ENCODE data around the gene YPEL1.

The YPEL1 gene

DNA sequence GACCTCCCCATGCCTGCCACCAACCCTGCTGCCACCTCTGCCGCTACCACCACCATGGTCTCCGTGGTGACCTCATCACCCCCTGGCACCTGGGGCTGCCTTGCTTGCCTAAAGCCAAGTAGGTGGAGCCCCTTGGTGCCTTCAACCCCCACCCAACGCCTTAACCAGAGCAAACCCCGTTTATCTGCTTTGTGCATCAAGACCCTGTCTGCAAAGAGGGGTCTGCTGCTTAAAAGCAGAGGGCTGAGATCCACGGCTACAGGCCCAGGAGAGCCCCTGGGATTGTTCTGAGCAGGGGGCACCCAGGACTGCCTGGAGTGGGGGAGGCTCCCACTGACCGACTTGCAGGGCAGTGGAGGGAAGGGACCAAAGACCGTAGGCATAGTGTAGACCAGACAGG is 74.7 kb downstream of the YPEL1 start:
- in situ Hi-C loops (cut with MboI; ENCODE audit: low sequenced_read_pairs): no loop called here

DNA sequence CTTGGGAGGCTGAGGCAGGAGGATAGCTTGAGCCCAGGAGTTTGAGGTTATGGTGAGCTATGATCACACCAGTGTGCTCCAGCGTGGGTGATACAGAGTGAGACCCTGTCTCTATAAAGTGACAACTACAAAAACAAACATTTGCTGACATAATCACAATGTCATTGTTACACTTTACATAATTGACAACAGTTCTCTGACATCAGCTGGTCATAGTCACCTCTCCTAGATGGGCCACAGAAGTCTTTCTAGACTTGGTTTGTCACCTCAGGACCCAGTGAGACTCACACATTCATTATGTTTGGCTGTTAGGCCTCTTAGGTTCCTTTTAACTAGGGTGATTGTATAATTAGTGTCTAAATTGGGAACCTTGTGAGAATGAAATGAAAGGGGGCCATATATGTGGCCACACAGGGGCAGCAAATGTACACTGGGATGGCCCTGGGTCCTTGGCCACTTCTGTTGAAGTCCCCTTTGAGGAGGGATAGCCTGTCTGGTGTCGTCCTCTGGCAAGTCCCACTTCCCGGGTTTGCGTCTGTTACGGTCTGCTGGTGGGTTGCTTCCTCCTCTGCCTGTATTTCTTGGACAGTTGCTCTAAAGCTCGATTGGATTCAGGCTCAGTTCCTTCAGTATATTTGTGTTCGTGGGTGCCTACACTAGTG is 75.6 kb downstream of the YPEL1 start:
- in situ Hi-C loops (cut with MboI; ENCODE audit: low sequenced_read_pairs): no loop called here

DNA sequence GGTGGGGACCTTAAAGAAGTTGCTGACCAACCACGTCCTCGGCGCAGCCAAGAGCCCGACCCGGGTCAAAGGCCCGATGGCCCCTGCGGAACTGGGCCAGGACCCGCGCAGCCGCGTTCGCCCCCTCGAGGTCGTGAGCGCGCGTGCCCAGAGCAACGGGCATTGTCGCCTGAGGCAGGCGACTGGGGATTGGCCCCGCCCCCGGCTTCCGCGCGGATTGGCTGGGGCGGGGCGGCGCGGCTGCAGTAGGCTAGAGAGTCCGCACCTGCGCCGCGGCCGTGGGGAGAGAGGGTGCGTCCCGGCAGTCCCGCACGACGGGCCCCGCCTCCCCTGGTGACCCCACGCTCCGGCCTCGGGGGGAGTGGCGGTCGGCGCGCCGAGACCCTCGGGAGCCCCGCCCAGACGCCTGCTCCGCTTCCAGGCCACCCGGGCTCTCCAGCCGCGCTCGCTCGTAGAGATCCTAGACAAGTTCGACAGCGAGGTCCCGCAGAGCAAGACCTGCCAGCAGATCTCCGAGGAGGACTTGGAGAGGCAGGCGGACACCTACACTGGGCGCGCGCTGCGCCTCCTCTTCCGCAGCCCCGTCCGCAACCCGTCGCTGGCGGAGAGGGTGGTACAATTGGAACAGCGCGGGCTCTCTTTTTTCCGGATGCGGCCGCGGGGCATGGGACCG is 78.1 kb downstream of the YPEL1 start:
- in situ Hi-C loops (cut with MboI; ENCODE audit: low sequenced_read_pairs): no loop called here

DNA sequence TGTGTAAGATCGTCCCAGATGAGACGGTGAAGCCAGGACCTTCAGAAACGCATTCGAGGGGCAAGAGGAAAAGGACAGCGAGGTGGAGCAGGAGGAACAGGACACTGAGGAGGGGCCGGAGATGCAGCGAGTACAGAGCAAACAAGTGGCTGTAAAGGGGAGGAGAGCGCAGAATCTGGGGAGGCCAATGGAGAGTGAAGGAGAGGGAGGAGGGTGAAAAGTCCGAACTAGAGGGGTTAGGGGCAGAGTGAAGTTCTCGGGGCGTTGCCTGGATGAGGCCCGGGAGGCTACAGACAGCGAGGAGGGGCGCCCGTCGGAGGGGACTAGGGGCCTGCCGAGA is 78.6 kb downstream of the YPEL1 start:
- in situ Hi-C loops (cut with MboI; ENCODE audit: low sequenced_read_pairs): no loop called here

DNA sequence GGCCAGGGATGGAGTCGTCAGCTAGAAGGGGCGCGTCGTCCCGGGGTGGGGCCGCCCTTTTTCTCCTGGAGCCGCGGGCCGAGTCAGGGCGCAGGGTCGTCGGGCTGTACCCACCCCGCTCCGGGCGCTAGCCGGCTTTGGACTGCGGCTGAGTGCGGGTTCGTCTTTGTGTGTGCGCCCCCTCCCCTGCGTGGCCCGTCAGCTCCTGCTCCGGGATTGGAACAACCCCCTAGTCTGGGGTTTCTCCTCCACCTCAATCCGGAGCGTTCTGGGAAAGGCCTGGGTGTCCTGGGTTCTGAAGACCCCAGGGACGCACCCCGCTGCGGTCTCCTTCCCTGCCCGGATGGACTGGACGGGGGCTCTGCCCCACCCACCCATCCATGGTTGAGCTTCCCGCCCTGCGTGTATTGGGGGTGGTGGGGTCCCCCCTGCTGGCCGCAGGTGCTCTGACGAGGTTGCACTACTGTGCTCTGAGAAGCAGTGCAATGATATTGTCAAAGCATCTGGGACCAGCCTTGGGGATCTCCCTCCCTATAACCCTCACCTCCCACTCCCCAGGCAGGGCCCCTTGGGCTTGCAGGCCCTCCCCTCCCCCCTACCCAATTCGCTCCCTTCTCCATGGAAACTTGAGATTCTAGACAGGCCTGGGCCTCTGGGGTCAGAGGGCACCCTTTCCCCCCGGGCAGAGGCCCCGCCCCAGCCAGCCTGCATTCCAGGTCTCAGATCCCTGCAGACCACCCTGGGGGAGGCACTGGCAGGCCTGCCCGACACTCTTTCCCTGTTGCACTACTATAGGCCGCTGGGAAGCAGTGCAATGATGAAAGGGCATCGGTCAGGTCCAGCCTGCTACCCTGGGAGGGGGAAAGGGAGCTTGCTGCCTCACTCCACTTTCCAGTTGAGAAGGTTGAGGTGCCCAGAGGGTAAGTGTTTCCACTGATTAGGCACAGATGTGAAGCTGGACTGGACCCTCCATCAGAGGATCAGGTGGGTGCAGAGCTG is 82.7 kb downstream of the YPEL1 start:
- in situ Hi-C loops (cut with MboI; ENCODE audit: low sequenced_read_pairs): no loop called here

DNA sequence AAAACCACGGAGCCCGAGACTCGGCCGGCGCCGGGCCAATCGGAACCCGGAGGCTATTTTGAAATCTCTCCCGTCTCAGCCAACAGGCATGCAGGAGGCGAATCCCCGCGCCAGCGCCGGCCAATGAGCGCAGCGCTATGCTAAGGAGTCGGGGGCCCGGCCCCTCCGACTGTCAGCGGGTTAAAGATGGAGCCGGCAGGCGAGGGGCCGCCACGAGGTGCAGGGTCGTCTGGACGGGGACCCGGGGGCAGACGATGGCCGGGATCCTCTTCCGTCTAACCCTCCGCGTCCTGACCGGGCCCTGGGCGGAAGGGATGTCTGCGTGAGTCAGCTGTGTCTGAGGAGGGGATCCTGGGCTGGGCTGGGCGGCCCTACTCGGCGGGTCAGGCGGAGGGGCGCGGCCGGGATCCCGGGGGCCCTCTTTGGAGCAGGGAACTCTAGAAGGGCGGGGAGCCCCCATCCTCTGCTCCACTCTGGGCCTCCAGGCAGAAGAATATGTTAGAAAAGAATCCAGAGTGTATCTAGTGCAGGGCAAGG is 83.5 kb downstream of the YPEL1 start:
- in situ Hi-C loops (cut with MboI; ENCODE audit: low sequenced_read_pairs): no loop called here

DNA sequence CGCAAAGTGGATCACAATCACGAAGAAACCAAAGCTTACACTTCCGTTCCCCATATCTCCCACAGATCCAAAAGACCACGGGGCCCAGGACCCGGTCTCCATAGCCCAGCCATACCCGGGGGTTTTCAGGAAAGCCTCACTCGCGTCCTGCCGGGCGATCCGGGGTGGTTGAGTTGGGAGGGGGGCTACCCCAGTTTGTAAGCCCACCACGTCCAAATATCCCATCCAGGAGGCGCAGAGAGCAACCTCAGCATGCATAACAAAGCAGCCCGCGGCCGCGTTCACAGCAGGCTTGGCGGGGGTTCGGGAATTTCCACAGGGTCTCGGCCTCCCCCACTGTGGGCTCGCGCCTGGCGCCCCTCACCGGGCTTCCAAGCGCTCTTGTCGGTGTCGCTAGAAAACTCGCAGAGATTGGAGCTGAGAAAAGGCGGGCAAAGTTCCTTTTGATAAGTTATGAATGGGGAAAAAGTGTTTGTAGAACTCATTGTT is 84.0 kb downstream of the YPEL1 start:
- in situ Hi-C loops (cut with MboI; ENCODE audit: low sequenced_read_pairs): no loop called here

DNA sequence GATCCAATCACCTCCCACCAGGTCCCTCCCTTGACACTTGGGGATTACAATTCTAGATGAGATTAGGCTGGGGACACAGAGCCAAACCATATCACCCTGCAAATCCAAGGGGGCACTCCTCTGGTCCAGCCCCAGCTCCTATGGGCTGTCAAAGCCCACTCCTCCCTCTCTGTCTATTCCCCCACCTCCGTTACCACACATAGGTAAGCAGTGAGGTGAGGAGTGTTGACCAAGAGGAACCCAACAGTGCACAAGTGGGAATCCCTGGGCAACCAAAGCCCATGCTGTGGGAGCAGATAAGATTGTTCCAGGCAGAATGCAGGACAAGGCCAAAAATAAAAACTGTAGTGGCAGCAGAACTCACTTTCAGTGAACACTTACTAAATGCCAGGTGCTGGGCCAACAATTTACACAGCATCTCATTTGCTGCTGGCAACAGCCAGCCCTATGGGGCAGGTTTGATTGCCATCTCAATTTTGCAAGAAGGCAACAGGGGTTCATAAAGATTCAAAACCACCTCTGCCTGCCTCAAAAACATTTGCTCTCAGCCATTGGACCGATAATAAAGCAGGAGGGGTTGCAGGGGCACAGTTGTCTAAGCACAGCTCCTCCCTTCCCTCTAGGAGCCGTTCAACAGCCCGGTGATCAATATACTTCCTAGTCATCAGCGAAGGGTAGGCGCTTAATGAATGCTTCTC is 84.6 kb downstream of the YPEL1 start:
- in situ Hi-C loops (cut with MboI; ENCODE audit: low sequenced_read_pairs): no loop called here

DNA sequence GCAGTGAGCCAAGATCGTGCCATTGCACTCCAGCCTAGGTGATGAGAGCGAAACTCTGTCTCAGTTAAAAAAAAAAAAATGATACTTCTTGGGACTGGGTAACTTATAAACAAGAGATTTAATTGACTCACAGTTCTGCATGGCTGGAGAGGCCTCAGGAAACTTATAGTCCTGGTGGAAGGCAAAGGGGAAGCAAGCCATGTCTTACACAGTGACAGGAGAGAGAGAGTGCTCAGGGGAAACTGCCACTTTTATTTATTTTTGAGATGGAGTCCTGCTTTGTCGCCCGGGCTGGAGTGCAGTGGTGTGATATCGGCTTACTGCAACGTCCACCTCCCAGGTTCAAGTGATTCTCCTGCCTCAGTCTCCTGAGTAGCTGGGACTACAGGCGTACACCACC is 85.3 kb downstream of the YPEL1 start:
- in situ Hi-C loops (cut with MboI; ENCODE audit: low sequenced_read_pairs): no loop called here

All from HL-60/S4 treated with phorbol 12-myristate 13-acetate at 8.2 ng/mL for 4 days and 3 days (cell line).